CD4-positive, alpha-beta T cell (primary cell): ENCODE measurements around the gene RAI1. TPM values are rescaled to one million over a fixed set of nuclear protein-coding genes. Genes with fewer than 3 reads are reported as not detected.

Source experiments
- ATAC-seq: fragments of 200-7000 bp; cut with Tn5 transposase; one replicate; pipeline ENCODE4 v1.10.0; 2022; ENCODE audit warnings: mild to moderate bottlenecking; ENCODE audit not compliant: poor library complexity
- CTCF ChIA-PET: fragments of 350-600 bp; sonication (Branson Sonifier 250); formaldehyde crosslinking; loops from one replicate; lab custom pipeline; 2021; ENCODE audit warnings: antibody characterized with exemption, inconsistent platforms; lab: Charles Lee
- POLR2A ChIA-PET: fragments of 350-600 bp; sonication (Branson Sonifier 250); formaldehyde crosslinking; loops from one replicate; lab custom pipeline; 2021; ENCODE audit warnings: antibody characterized with exemption, inconsistent platforms; lab: Charles Lee
- DNase-seq, 14 experiments: peaks; one replicate each; pipeline ENCODE4 v3.0.0-alpha.2; 2013 to 2020; ENCODE audit warnings: mixed read lengths in 2 of 14
- H3K27ac ChIP-seq, 2 donors: one replicate each; pipeline versions ENCODE4 v1.5.1 to v1.7.0; 2013; ENCODE audit warnings: low read length in 2 of 2, low read depth in 1 of 2, mild to moderate bottlenecking in 1 of 2
- H3K27me3 ChIP-seq, 2 experiments: 1 replicate in 1 of 2; 2 replicates in 1 of 2; pipeline versions ENCODE4 v1.6.1 to v1.7.0; 2013; ENCODE audit warnings: low read length in 2 of 2, control low read depth in 1 of 2, mild to moderate bottlenecking in 1 of 2, moderate library complexity in 1 of 2; ENCODE audit not compliant: insufficient read depth in 2 of 2, control insufficient read depth in 1 of 2
- H3K36me3 ChIP-seq: one replicate; pipeline ENCODE4 v1.6.1; 2013; ENCODE audit warnings: low read length, control low read depth; ENCODE audit not compliant: insufficient read depth
- H3K4me1 ChIP-seq: one replicate; pipeline ENCODE4 v1.6.1; 2013; ENCODE audit warnings: low read length, control low read depth; ENCODE audit not compliant: insufficient read depth
- H3K4me3 ChIP-seq: one replicate; pipeline ENCODE4 v1.5.1; 2013; ENCODE audit warnings: mild to moderate bottlenecking, low read length, moderate library complexity
- H3K9me3 ChIP-seq, 2 experiments: 1 replicate in 1 of 2; 2 replicates in 1 of 2; pipeline versions ENCODE4 v1.6.1 to v1.7.0; 2013; ENCODE audit warnings: low read length in 2 of 2, mild to moderate bottlenecking in 2 of 2, control low read depth in 1 of 2, moderate library complexity in 1 of 2; ENCODE audit not compliant: control insufficient read depth in 1 of 2, insufficient read depth in 1 of 2
- H3K27ac Mint-ChIP-seq: one replicate; pipeline ENCODE4 v1.8.0; 2020; ENCODE audit warnings: mixed read lengths
- H3K27me3 Mint-ChIP-seq: one replicate; pipeline ENCODE4 v1.8.0; 2021; ENCODE audit warnings: mixed read lengths
- H3K36me3 Mint-ChIP-seq: one replicate; pipeline ENCODE4 v1.8.0; 2021; ENCODE audit warnings: low read depth, mixed read lengths
- H3K4me1 Mint-ChIP-seq: one replicate; pipeline ENCODE4 v1.8.0; 2021; ENCODE audit warnings: low read depth, mixed read lengths
- H3K4me3 Mint-ChIP-seq: one replicate; pipeline ENCODE4 v1.8.0; 2020; ENCODE audit warnings: mild to moderate bottlenecking, mixed read lengths
- H3K9me3 Mint-ChIP-seq: one replicate; pipeline ENCODE4 v1.8.0; 2020; ENCODE audit warnings: mixed read lengths
- intact Hi-C, 2 experiments: fragments of 100-400 bp; cut with DNase I in 1 of 2; cut with micrococcal nuclease in 1 of 2; formaldehyde crosslinking; loops; one replicate each; pipeline versions ENCODE4 v1.15.1 to v1.9.0; 2023 to 2025; cut with DNase I, micrococcal nuclease
- total RNA-seq, 174 experiments: library from RNA in 2 of 174; stranded (reverse) in 2 of 174; gene quantifications; one replicate each; pipeline ENCODE4 v1.2.3 and lab custom pipeline; 2021 to 2026
- TF ChIP-seq, protein P1 (sequence below): fragments of 200-600 bp; IDR thresholded peaks from one replicate; pipeline ENCODE4 v1.8.0; 2022; ENCODE audit warnings: antibody characterized with exemption, mild to moderate bottlenecking

Gene RAI1
- total RNA-seq, 2 experiments from 2014 or later = 19.3 to 25.2 TPM

DNA sequence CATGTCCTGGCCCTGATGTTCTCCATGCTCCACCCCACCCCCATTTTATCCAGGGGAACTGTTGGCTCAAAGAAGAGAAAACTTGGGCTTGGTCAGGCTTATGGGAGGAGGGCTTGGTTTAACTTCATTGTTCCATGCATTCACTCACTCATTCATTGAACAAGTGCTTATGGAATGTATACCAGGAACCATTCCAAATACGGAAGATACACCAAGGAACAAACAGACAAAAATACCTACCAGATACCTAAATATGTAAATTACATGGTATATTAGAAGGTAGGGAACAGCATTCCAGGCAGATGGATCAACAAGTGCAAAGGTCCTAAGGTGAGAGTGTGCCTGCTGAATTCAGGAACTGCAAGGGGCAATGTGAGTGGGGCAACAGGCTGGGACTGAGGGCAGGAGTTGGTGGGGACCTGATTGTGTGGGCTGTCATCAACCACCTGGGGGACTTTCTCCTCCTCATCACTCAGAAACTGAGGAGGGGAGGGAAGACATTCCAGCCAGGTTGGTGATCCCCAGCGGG is 39.9 kb downstream of the RAI1 start:
- TF ChIP-seq, protein P1, sequence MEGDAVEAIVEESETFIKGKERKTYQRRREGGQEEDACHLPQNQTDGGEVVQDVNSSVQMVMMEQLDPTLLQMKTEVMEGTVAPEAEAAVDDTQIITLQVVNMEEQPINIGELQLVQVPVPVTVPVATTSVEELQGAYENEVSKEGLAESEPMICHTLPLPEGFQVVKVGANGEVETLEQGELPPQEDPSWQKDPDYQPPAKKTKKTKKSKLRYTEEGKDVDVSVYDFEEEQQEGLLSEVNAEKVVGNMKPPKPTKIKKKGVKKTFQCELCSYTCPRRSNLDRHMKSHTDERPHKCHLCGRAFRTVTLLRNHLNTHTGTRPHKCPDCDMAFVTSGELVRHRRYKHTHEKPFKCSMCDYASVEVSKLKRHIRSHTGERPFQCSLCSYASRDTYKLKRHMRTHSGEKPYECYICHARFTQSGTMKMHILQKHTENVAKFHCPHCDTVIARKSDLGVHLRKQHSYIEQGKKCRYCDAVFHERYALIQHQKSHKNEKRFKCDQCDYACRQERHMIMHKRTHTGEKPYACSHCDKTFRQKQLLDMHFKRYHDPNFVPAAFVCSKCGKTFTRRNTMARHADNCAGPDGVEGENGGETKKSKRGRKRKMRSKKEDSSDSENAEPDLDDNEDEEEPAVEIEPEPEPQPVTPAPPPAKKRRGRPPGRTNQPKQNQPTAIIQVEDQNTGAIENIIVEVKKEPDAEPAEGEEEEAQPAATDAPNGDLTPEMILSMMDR = no peak
- H3K9me3 Mint-ChIP-seq = no peaks in the 10 kb centered on the region
- H3K27me3 Mint-ChIP-seq = peaks cover 32% of the 10 kb centered on the region
- peaks cover 4 to 22% of the 10 kb centered on the region in 2 experiments for H3K27me3 ChIP-seq
- intact Hi-C loops = no loop called here
- no peaks in the 10 kb centered on the region for H3K36me3 ChIP-seq
- POLR2A ChIA-PET = no interaction called here
- no peak overlapping the region for H3K4me3 ChIP-seq
- H3K27ac Mint-ChIP-seq = no peak overlapping the region
- H3K36me3 Mint-ChIP-seq = no peaks in the 10 kb centered on the region
- H3K4me1 Mint-ChIP-seq = peaks cover 55% of the 10 kb centered on the region
- CTCF ChIA-PET = no interaction called here
- no peak for DNase-seq
- peak overlapping the region; percentile 16 for H3K4me3 Mint-ChIP-seq
- no peaks in the 10 kb centered on the region for H3K9me3 ChIP-seq
- no peak for ATAC-seq
- H3K27ac ChIP-seq = no peak overlapping the region
- peaks cover 31% of the 10 kb centered on the region for H3K4me1 ChIP-seq

GRCh38 chr17:17722081-17722905 is 41.0 kb downstream of the RAI1 start:
- peaks cover 33% of the 10 kb centered on the region for H3K4me1 ChIP-seq
- intact Hi-C loops = no loop called here
- Mint-ChIP-seq H3K27me3 (peaks cover 29% of the 10 kb centered on the region), H3K36me3 (no peaks in the 10 kb centered on the region), H3K9me3 (no peaks in the 10 kb centered on the region), H3K4me1 (peaks cover 56% of the 10 kb centered on the region), H3K27ac (peak overlapping the region; percentile 11), H3K4me3 (peak overlapping the region; percentile 81)
- ChIA-PET CTCF (no interaction called here), POLR2A (no interaction called here)
- peak overlapping the region; percentile 58 for H3K4me3 ChIP-seq
- DNase-seq (peak in 2 of 14 experiments; percentile 10 to 20), ATAC-seq (peak; percentile 28)
- H3K27ac ChIP-seq = no peak overlapping the region
- TF ChIP-seq, protein P1 = no peak
- no peaks in the 10 kb centered on the region for H3K9me3 ChIP-seq
- no peaks in the 10 kb centered on the region for H3K36me3 ChIP-seq
- H3K27me3 ChIP-seq = peaks cover 4 to 22% of the 10 kb centered on the region in 2 experiments

DNA sequence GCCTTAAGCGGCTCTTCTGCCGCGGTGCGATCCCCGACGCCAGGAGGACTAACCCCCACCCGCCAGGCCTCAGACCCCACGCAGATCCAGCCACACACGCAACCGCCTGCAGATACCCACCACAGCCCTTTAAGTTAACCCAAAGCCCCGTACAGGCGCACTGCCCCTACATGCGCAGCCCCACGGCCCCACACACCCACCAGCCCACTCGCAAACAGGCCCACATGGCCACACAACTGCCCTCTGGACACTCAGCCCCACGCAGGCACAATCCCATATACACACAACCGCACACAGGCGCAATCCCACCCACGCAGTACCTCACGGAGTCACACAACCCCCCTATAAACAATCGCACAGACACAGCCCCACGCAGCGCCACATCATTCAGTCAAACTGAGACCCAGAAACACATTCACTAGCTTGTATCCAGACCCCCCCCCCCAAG is 41.7 kb downstream of the RAI1 start:
- Histone ChIP-seq H3K9me3 (no peaks in the 10 kb centered on the region), H3K36me3 (no peaks in the 10 kb centered on the region), H3K4me3 (peak overlapping the region; percentile 58), H3K4me1 (peaks cover 33% of the 10 kb centered on the region), H3K27ac (no peak overlapping the region), H3K27me3 (peaks cover 4 to 22% of the 10 kb centered on the region in 2 experiments)
- DNase-seq (no peak), ATAC-seq (no peak)
- TF ChIP-seq, protein P1 = no peak
- CTCF ChIA-PET = no interaction called here
- H3K36me3 Mint-ChIP-seq = no peaks in the 10 kb centered on the region
- H3K4me3 Mint-ChIP-seq = peak overlapping the region; percentile 78
- H3K9me3 Mint-ChIP-seq = no peaks in the 10 kb centered on the region
- intact Hi-C loops = no loop called here
- H3K27me3 Mint-ChIP-seq = peaks cover 29% of the 10 kb centered on the region
- H3K4me1 Mint-ChIP-seq = peaks cover 52% of the 10 kb centered on the region
- peak overlapping the region; percentile 11 for H3K27ac Mint-ChIP-seq
- POLR2A ChIA-PET = no interaction called here
